ENCODE results near the gene LRRK2.
"Not testable (repeated sequence)": the region's sequence is repeated elsewhere in the genome, so short reads cannot be mapped to it uniquely, and the experiment has no call there.

LRRK2 gene

DNA sequence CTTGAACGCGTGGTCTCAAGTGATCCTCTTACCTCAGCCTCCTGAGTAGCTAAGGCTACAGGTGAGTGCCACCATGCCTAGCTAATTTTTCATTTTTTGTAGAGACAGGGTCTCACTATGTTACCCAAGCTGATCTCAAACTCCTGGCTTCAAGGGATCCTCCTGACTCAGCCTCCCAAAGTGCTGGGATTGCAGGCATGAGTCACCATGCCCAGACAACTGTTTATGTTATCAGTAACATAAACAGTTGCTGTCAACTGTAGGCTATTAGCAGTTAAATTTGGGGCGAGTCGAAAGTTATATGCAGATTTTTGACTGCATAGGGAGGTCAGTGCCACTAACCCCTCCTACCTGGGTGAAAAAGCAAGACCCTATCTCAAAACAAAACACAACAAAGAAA is 26.2 kb upstream of the LRRK2 start:
- no peak for TF ChIP-seq ZFX (IDR thresholded peaks at IDR 0.05; ENCODE audit: borderline replicate concordance)
- no peak overlapping the region for H3K27ac ChIP-seq

DNA sequence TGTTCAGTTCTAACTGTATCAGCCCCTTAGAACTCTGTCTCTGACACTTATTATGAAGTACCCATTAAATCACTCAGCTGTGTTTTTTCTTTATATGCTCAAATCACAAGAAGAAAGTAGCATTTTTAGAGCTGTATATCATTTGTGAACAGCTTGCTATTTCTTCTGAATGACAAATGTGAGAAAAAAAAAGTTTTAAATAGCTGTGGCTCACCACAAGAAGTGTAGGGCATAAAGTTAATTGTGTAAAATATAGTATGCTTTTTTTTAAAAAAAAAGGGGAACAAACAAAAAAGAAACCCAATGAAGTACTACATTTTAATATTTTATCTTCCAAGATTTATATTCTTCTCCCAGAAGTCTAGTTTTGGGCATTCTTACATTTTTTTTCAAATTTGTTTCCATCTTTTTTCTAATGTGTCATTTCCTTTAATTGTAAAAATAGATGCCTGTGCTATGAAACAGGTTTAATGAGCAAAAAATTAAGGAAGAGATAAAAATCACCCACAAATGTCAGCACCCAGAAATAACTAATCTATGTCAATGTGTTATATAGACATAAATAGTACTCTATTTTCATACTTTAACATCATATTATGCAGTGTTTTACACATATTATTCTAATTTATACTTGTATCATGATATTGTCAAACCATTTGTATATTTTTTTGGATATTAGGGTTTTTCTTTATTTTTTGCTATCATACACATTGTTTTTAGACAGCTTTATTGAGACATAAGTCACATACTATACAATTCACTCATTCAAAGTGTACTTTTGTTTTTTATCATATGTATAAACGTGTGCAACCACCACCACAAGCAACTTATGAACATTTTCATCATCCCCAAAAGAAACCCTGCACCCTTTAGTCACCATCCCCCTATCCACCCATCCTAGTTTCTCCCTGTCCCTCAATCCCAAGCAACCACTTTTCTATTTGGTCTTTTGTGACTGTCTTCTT is 22.4 kb upstream of the LRRK2 start:
- H3K27ac ChIP-seq = no peak overlapping the region
- no peak for TF ChIP-seq ZFX (IDR thresholded peaks at IDR 0.05; ENCODE audit: borderline replicate concordance)
- TF ChIP-seq, protein P1, sequence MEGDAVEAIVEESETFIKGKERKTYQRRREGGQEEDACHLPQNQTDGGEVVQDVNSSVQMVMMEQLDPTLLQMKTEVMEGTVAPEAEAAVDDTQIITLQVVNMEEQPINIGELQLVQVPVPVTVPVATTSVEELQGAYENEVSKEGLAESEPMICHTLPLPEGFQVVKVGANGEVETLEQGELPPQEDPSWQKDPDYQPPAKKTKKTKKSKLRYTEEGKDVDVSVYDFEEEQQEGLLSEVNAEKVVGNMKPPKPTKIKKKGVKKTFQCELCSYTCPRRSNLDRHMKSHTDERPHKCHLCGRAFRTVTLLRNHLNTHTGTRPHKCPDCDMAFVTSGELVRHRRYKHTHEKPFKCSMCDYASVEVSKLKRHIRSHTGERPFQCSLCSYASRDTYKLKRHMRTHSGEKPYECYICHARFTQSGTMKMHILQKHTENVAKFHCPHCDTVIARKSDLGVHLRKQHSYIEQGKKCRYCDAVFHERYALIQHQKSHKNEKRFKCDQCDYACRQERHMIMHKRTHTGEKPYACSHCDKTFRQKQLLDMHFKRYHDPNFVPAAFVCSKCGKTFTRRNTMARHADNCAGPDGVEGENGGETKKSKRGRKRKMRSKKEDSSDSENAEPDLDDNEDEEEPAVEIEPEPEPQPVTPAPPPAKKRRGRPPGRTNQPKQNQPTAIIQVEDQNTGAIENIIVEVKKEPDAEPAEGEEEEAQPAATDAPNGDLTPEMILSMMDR (IDR thresholded peaks at IDR 0.05) = no peak

DNA sequence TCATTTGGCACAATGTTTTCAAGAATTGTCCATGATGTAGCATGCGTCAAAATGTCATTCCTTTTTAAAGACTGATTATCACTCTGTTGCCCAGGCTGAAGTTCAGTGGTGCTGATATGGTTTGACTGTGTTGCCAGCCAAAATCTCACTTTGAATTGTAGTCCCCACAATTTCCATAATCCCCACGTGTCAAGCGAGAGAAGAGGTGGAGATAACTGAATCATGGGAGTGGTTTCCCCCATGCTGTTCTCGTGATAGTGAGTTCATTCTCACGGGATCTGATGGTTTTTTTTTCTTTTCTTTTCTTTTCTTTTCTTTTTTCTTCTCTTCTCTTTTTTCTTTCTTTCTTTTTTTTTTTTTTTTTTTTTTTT is 21.8 kb upstream of the LRRK2 start:
- TF ChIP-seq ZFX (IDR thresholded peaks at IDR 0.05; ENCODE audit: borderline replicate concordance) = no peak
- TF ChIP-seq, protein P1 (IDR thresholded peaks at IDR 0.05) = no peak
- no peak overlapping the region for H3K27ac ChIP-seq

DNA sequence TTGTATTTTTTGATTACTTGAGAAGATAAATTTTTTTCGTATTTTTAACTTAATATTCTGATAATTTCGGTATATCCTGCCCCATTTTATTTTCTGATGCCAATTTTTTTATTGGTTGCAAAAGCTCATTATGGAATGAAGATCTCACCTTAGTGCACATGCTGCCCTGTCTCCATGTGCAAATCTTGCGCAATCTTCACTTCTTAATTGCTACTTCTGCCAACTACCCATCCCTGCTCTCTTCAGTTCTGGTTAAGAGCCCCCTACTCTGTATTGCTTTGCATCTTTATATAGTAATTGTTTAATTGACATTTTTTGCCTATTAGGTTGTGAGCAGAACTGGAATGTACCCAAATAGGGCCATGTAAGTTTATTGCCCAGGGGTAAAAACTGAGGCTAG is 20.5 kb upstream of the LRRK2 start:
- TF ChIP-seq, protein P1 (IDR thresholded peaks at IDR 0.05) = no peak
- TF ChIP-seq ZFX (IDR thresholded peaks at IDR 0.05; ENCODE audit: borderline replicate concordance) = no peak

DNA sequence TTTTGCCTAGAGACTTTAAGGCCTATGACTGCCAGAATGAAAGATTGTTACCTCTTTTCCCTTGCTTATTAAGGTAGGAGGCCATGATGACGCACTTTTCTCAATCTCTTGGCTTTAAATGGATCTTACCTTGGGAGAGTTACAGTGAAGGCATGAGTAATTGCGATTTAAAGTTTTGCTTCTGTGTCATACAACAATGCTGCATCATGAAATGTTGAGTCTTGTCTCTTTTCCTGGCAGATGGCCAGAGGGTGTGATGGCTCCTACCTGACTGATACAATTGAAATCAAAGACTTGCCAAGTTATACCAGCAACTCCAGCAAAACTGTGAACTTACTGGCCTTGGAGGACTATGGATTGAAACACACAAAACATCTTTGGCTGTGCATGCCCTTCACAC is 17.2 kb upstream of the LRRK2 start:
- H3K27ac ChIP-seq = no peak overlapping the region
- no peak for TF ChIP-seq ZFX (IDR thresholded peaks at IDR 0.05; ENCODE audit: borderline replicate concordance)
- TF ChIP-seq, protein P1 (IDR thresholded peaks at IDR 0.05) = no peak

More for the DNA sequence above, 20.5 kb upstream of the LRRK2 start:
- no peak overlapping the region for H3K27ac ChIP-seq

DNA sequence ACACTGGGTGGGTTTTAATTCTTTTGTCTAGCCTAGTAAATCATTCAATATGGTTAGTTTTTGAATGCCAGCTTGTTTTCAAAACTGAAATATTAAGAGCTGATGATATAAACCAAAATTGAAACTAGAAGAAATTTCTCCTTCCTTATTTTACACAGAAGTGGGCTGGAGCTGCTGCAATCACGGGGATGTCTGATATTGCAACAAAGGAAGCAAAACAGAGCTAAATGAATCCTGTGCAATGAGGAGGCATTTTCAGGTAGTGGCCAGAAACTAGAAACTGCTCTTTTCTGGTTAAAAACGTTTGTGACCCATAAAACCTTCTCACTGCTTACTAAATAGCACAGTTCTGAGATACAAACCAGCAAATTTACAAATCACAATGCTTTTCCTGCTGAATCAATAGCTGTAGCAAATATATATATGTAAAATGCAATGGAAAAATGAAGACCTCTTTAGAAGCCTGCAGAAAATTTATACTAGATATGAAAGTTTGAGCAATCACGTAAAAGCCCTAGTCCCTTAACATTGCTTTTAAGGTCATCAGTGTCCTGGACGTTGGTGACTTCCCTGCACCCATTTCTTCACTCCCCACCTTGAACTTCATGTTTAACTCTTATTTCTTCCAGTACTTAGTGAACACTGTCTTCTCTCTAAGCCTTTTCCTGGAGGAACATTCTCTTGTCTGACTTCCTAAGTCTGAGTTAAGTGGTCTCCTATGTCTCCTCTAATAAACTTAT is 15.9 kb upstream of the LRRK2 start:
- no peak overlapping the region for H3K27ac ChIP-seq
- no peak for TF ChIP-seq ZFX (IDR thresholded peaks at IDR 0.05; ENCODE audit: borderline replicate concordance)
- TF ChIP-seq, protein P1 (IDR thresholded peaks at IDR 0.05) = no peak

DNA sequence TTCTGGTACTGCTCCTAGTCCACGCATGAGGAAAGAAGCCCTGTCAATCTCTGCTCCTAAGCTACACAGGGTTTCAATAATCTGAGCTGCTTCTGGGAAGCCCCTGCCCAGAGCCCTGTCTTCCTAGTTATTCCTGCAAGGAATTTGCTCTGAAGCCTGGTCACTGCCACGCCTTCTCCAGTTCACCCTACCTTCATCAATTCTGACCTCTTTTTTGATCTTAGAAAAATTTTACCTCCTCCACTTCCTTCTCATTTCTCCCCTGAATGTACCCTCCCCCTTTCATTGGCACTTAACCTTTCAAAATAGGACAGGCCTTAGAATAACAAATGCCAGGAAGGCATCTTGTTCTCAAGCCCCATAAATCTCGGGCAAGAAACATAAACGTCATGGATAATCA is 14.9 kb upstream of the LRRK2 start:
- no peak overlapping the region for H3K27ac ChIP-seq
- TF ChIP-seq ZFX (IDR thresholded peaks at IDR 0.05; ENCODE audit: borderline replicate concordance) = no peak
- TF ChIP-seq, protein P1 (IDR thresholded peaks at IDR 0.05) = no peak

DNA sequence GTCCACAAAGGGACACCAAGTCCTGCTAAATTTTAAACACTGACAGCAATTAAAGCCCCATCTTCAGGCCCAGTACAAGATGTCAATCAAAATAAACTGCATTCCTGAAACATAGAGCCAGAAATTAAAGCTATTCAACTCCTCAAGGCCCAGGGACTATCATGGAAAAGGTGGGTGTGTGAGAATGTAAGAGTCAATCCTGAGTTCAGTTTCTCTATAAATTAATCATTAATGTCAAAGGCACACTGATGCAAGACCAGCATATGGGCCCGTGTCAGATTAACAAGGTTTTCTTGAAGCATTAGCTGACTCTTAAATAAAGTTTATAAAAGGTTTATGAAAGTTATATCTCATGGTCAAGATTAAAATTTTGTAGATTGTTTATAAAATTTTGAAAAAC is 13.6 kb upstream of the LRRK2 start:
- H3K27ac ChIP-seq = not testable (repeated sequence)
